Measurements from ENCODE around the gene TCF4.

DNA sequence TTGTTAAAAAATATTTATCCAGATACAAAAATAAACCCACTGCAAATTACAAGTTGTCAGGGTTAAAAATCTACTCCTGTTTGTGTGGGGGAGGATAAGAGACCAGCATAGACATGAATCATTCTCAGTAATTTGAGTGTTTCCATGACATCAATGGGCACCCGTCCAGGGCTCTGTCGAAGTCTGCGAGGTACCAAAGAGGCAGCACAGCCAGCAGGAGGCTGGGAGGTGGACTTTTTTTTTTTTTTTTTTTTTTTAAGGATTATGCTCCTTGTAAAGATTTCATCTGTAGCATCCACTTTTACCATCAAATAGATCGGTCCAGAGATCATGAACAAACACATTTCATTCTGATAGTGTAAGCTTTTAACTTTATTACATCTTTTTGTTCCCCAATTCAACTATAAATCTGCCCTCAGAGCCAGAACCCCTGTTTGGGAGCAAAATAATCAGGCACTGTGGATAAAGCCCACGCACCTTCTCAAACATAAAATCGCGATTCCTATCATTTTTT is 182.0 kb downstream of the TCF4 start:
- TF ChIP-seq, protein P1, sequence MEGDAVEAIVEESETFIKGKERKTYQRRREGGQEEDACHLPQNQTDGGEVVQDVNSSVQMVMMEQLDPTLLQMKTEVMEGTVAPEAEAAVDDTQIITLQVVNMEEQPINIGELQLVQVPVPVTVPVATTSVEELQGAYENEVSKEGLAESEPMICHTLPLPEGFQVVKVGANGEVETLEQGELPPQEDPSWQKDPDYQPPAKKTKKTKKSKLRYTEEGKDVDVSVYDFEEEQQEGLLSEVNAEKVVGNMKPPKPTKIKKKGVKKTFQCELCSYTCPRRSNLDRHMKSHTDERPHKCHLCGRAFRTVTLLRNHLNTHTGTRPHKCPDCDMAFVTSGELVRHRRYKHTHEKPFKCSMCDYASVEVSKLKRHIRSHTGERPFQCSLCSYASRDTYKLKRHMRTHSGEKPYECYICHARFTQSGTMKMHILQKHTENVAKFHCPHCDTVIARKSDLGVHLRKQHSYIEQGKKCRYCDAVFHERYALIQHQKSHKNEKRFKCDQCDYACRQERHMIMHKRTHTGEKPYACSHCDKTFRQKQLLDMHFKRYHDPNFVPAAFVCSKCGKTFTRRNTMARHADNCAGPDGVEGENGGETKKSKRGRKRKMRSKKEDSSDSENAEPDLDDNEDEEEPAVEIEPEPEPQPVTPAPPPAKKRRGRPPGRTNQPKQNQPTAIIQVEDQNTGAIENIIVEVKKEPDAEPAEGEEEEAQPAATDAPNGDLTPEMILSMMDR (IDR thresholded peaks at IDR 0.05), result no peak
- TF ChIP-seq POLR2AphosphoS5 (IDR thresholded peaks at IDR 0.05) (peak in 1 of 3 donors; percentile 30), EP300 (IDR thresholded peaks at IDR 0.05; ENCODE audit: low read depth) (no peak), POLR2A (IDR thresholded peaks at IDR 0.05) (no peak)
